ENCODE data around the gene ARHGAP29.

DNA sequence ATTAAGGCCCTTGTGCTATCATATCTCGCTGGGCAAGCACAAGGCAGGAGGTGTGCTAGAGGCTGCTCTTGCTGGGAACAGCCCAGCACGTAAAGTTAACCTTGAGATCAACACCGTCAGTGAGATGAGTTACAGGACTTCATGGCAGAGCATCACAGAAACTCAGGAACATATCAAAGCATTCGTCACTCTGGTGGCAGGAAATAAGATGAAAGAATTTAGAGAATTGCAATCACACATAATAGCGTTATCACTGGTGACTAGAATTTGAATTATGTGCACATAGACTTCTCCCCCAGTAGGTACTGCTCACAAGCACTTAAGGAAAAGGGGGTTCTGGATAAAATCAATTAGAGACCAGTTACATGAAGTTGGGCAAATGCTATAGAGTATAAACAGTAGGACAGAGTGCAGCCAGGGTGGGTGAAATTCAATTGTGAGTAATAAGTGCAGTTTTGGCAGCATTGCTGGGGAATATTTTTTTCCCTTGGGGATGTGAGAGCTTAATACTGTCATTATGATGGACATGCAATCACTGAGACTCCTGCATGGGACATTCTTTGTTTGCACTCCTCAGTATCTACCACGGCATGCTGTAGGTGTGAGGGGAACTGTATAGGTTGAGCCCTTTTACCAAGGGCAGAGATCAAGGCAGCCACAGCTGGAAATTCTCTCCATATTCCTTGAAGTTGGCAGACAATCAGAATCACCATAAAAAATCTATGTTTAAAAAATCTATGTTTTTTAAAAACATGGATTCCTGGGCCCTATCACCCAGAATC is 44.2 kb upstream of the ARHGAP29 start:
- TF ChIP-seq CTCF (optimal IDR thresholded peaks at IDR 0.05 in 1 of 3, IDR thresholded peaks at IDR 0.05 in 1 of 3, conservative IDR thresholded peaks at IDR 0.05 in 1 of 3; ENCODE audit: extremely low read depth in 1 of 3, insufficient read depth in 2 of 3, low read length in 3 of 3) (no peak), EZH2 (IDR thresholded peaks at IDR 0.05; ENCODE audit: low read length) (no peak)

All from keratinocyte (primary cell).